ENCODE measurements around the gene LSG1. TPM values are rescaled to one million over a fixed set of nuclear protein-coding genes. Genes with fewer than 3 reads are reported as not detected.

The LSG1 gene
- total RNA-seq, 1 experiment from 2014 or later = 39.7 TPM

- H3K79me2 ChIP-seq (ENCODE audit: insufficient read depth, low read length) = peaks cover 55% of the 10 kb centered on the region
- no peak overlapping the region for H2AFZ ChIP-seq (ENCODE audit: low read depth, low read length, poor library complexity, severe bottlenecking)
- H4K20me1 ChIP-seq (ENCODE audit: insufficient read depth) = peaks cover 5% of the 10 kb centered on the region; the same call in 1 of the 2 replicates
- H3K36me3 ChIP-seq (ENCODE audit: control insufficient read depth in 1 of 2, insufficient read depth in 2 of 2, low read length in 2 of 2) = peaks cover 30 to 38% of the 10 kb centered on the region in 2 experiments; a peak in 3 of 4 replicates
- no peak for TF ChIP-seq EZH2phosphoT487 (IDR thresholded peaks at IDR 0.05; ENCODE audit: borderline replicate concordance)
- no peak for TF ChIP-seq ZNF274 (IDR thresholded peaks at IDR 0.05; ENCODE audit: low read depth, low read length)
- no peak for TF ChIP-seq ATF3 (IDR thresholded peaks at IDR 0.05)
- TF ChIP-seq JUND (IDR thresholded peaks at IDR 0.05) = no peak
- no peak for TF ChIP-seq YY1 (IDR thresholded peaks at IDR 0.05; ENCODE audit: extremely low read depth, insufficient replicate concordance, low read depth, low read length)
- no peak for TF ChIP-seq TCF7L2 (IDR thresholded peaks at IDR 0.05; ENCODE audit: borderline replicate concordance, extremely low read depth, insufficient read depth, insufficient read length)
- no peak for TF ChIP-seq FOSL1 (IDR thresholded peaks at IDR 0.05; ENCODE audit: low read depth)
- no peak for TF ChIP-seq CBX3 (IDR thresholded peaks at IDR 0.05; ENCODE audit: low read depth)
- TF ChIP-seq POLR2AphosphoS5 (IDR thresholded peaks at IDR 0.05; ENCODE audit: low read depth, low read length) = no peak
- TF ChIP-seq CEBPB (IDR thresholded peaks at IDR 0.05; ENCODE audit: low read depth) = no peak
- TF ChIP-seq MAX (IDR thresholded peaks at IDR 0.05) = no peak
- TF ChIP-seq CTCF (IDR thresholded peaks at IDR 0.05 in 2 of 3, conservative IDR thresholded peaks at IDR 0.05 in 1 of 3; ENCODE audit: borderline replicate concordance in 1 of 3, insufficient read depth in 1 of 3, low read depth in 2 of 3, low read length in 2 of 3) = no peak
- TF ChIP-seq ZBTB33 (IDR thresholded peaks at IDR 0.05; ENCODE audit: extremely low read depth, insufficient replicate concordance, low read length) = no peak
- TF ChIP-seq SRF (IDR thresholded peaks at IDR 0.05; ENCODE audit: low read depth) = no peak
- no peak overlapping the region for H3K4me3 ChIP-seq (replicated peaks in 1 of 2; ENCODE audit: low read depth in 1 of 2, low read length in 2 of 2)
- RAD21 ChIA-PET (ENCODE audit: low non-redundant PET in 1 of 2, low total read pairs in 2 of 2, uncharacterized antibody in 2 of 2, unreplicated experiment in 2 of 2) = no interaction called here
- H3K9ac ChIP-seq (ENCODE audit: low read length) = no peak overlapping the region
- DNase-seq (ENCODE audit: low read depth, low spot score) (no peak), ATAC-seq (no peak)
- H3K27ac ChIP-seq (ENCODE audit: low read depth, low read length) = no peak overlapping the region
- H3K4me2 ChIP-seq (ENCODE audit: low read length) = no peak overlapping the region
- POLR2A ChIA-PET = no interaction called here
- CTCF ChIA-PET = no interaction called here
- no TSS peak for BruUV-seq (replicated peaks)
- H3K27me3 ChIP-seq (ENCODE audit: insufficient read depth, low read length) = no peaks in the 10 kb centered on the region
- no peaks in the 10 kb centered on the region for H3K4me1 ChIP-seq (ENCODE audit: control insufficient read depth in 1 of 2, insufficient read depth in 2 of 2, low read length in 2 of 2)
- H3K9me2 ChIP-seq (ENCODE audit: insufficient read depth) = no peaks in the 10 kb centered on the region
- no peaks in the 10 kb centered on the region for H3K9me3 ChIP-seq (ENCODE audit: control insufficient read depth in 1 of 2, insufficient read depth in 1 of 2, low read depth in 1 of 2, low read length in 2 of 2)
- intact Hi-C loops (cut with micrococcal nuclease) = no loop called here
These were observed 7.1 kb downstream of the LSG1 start for GRCh38 chr3:194664857-194665256.

Data from HCT116 (cell line).